MCF 10A (cell line): ENCODE measurements around the gene ZP2. TPM values are rescaled to one million over a fixed set of nuclear protein-coding genes. Genes with fewer than 3 reads are reported as not detected.

ENCODE experiments used
- BruUV-seq: library from RNA; stranded (reverse); fragments of 400-500 nt; replicated peaks from 2 replicates; lab custom pipeline; 2021; lab: Mats Ljungman, UMichigan
- CTCF ChIA-PET: fragments of 300-600 bp; sonication (Branson Sonifier 250); formaldehyde crosslinking; extraction: SDS; loops from one replicate; lab custom pipeline; 2021; ENCODE audit warnings: antibody characterized with exemption, inconsistent platforms; lab: Yijun Ruan, JAX
- POLR2A ChIA-PET: fragments of 300-600, 350-650 bp; sonication (Branson Sonifier 250); formaldehyde crosslinking; extraction: SDS; loops from one replicate; lab custom pipeline; 2020; ENCODE audit warnings: antibody characterized with exemption, inconsistent platforms; lab: Yijun Ruan, JAX
- DNase-seq: peaks from one replicate; pipeline ENCODE4 v3.0.0-alpha.2; 2018; ENCODE audit not compliant: unreplicated experiment
- H3K27ac Mint-ChIP-seq: one replicate; pipeline ENCODE4 v1.8.0; 2022; ENCODE audit warnings: mild to moderate bottlenecking, low read depth, mixed read lengths; ENCODE audit not compliant: unreplicated experiment
- H3K27me3 Mint-ChIP-seq: one replicate; pipeline ENCODE4 v1.8.0; 2022; ENCODE audit warnings: mixed read lengths; ENCODE audit not compliant: insufficient read depth, unreplicated experiment
- H3K36me3 Mint-ChIP-seq: one replicate; pipeline ENCODE4 v1.8.0; 2022; ENCODE audit warnings: mild to moderate bottlenecking, moderate library complexity, mixed read lengths; ENCODE audit not compliant: insufficient read depth, unreplicated experiment
- H3K4me1 Mint-ChIP-seq: one replicate; pipeline ENCODE4 v1.8.0; 2022; ENCODE audit warnings: mixed read lengths; ENCODE audit not compliant: insufficient read depth, unreplicated experiment
- H3K4me3 Mint-ChIP-seq: one replicate; pipeline ENCODE4 v1.8.0; 2022; ENCODE audit warnings: mild to moderate bottlenecking, moderate library complexity, mixed read lengths; ENCODE audit not compliant: unreplicated experiment
- H3K9me3 Mint-ChIP-seq: one replicate; pipeline ENCODE4 v1.8.0; 2022; ENCODE audit warnings: mixed read lengths; ENCODE audit not compliant: unreplicated experiment
- CTCF ChIP-seq: fragments of 200-600 bp; IDR thresholded peaks from one replicate; pipeline ENCODE4 v1.8.0; 2022; ENCODE audit warnings: antibody characterized with exemption, mild to moderate bottlenecking; ENCODE audit not compliant: unreplicated experiment
- intact Hi-C: fragments of 100-400 bp; cut with micrococcal nuclease; formaldehyde crosslinking; loops from 2 replicates; pipeline ENCODE4 v1.14.1; 2022
- total RNA-seq: library from RNA; stranded (reverse); gene quantifications from 2 replicates; pipeline ENCODE4 v1.2.3, GENCODE V29; 2022

Gene ZP2
- total RNA-seq, 1 experiment from 2014 or later, result not detected

DNA sequence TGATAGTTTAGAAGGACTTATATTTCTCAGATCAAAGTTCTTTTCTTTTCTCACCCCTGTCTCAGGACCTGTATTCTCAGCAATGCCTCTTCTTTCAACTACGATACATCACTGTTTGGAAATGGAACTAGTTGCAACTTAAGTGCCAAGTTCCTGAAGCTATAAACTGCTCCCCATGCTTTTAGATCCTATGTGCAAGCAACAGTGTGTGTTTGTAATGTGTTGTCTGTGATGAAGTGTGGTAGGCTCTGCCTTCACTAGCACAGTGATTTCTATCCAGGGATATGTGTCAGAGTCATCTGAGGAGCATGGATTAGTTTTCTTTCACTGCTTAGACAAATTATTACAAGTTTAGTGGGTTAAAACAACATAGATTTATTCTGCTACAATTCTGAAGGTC lies 18.4 kb downstream of the ZP2 start:
- BruUV-seq, result no TSS peak
- peaks cover 14% of the 10 kb centered on the region for H3K27me3 Mint-ChIP-seq
- POLR2A ChIA-PET, result interaction anchor here (0.6 kb wide), 1 partner anchor 289 kb away, joined by 3 read pairs; no protein-coding TSS in a partner anchor
- no peak overlapping the region for H3K27ac Mint-ChIP-seq
- no peak for DNase-seq
- H3K4me1 Mint-ChIP-seq, result no peaks in the 10 kb centered on the region
- intact Hi-C loops, result no loop called here
- TF ChIP-seq CTCF, result no peak
- H3K36me3 Mint-ChIP-seq, result no peaks in the 10 kb centered on the region
- no peak overlapping the region for H3K4me3 Mint-ChIP-seq
- H3K9me3 Mint-ChIP-seq, result no peaks in the 10 kb centered on the region
- CTCF ChIA-PET, result interaction anchor here (0.7 kb wide), 1 partner anchor 44 kb away, joined by 3 read pairs; no protein-coding TSS in a partner anchor

- H3K4me1 Mint-ChIP-seq, result no peaks in the 10 kb centered on the region
- TF ChIP-seq CTCF, result no peak
- no peaks in the 10 kb centered on the region for H3K36me3 Mint-ChIP-seq
- intact Hi-C loops, result no loop called here
- BruUV-seq, result no TSS peak
- H3K9me3 Mint-ChIP-seq, result no peaks in the 10 kb centered on the region
- no peak overlapping the region for H3K4me3 Mint-ChIP-seq
- CTCF ChIA-PET, result interaction anchor here (1.0 to 5.9 kb wide), 3 partner anchors 32 to 111 kb away, joined by 4 to 87 read pairs (median 62); partner anchors contain the start of gene LDAF1
- peaks cover 14% of the 10 kb centered on the region for H3K27me3 Mint-ChIP-seq
- no peak for DNase-seq
- POLR2A ChIA-PET, result interaction anchor here (4.6 kb wide), 1 partner anchor 111 kb away, joined by 89 read pairs; no protein-coding TSS in a partner anchor
- no peak overlapping the region for H3K27ac Mint-ChIP-seq
Measured at GRCh38 chr16:21190599-21190998, 20.8 kb downstream of the ZP2 start.

GRCh38 chr16:21190013-21190412 lies 21.4 kb downstream of the ZP2 start:
- no peaks in the 10 kb centered on the region for H3K9me3 Mint-ChIP-seq
- no peaks in the 10 kb centered on the region for H3K4me1 Mint-ChIP-seq
- no peaks in the 10 kb centered on the region for H3K36me3 Mint-ChIP-seq
- CTCF ChIA-PET, result interaction anchor here (0.7 to 5.9 kb wide), 12 partner anchors 11 to 1521 kb away, joined by 3 to 87 read pairs (median 6); partner anchors contain the start of genes CRYM and LDAF1
- no peak for DNase-seq
- H3K27me3 Mint-ChIP-seq, result peaks cover 10% of the 10 kb centered on the region
- no TSS peak for BruUV-seq
- H3K27ac Mint-ChIP-seq, result no peak overlapping the region
- no peak for TF ChIP-seq CTCF
- intact Hi-C loops, result no loop called here
- H3K4me3 Mint-ChIP-seq, result no peak overlapping the region
- POLR2A ChIA-PET, result interaction anchor here (4.6 kb wide), 1 partner anchor 112 kb away, joined by 89 read pairs; no protein-coding TSS in a partner anchor

DNA sequence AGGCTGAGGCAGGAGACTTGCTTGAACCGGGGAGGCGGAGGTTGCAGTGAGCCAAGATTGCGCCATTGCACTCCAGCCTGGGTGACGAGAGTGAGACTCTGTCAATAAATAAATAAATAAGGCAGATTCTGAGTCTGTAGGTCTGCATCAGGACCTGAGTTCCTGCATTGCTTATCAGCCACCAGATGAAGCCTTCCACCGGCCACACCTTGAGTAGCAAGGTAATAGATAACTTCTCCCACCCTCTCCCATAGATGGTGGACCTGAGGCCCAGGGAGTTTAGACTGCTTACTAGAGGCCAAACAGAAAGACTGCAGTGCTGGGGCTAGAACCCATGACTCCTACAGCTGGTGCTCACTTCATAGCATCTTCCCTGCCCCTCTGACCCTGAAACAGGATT lies 22.1 kb downstream of the ZP2 start:
- no TSS peak for BruUV-seq

More for the DNA sequence above, 22.1 kb downstream of the ZP2 start:
- no peak for TF ChIP-seq CTCF
- H3K9me3 Mint-ChIP-seq, result no peaks in the 10 kb centered on the region
- DNase-seq, result no peak
- ChIA-PET CTCF (interaction anchor here (0.6 to 5.9 kb wide), 29 partner anchors 7 to 1495 kb away, joined by 3 to 87 read pairs (median 4); partner anchors contain the start of genes CRYM and LDAF1), POLR2A (interaction anchor here (0.6 to 4.6 kb wide), 5 partner anchors 17 to 338 kb away, joined by 4 to 89 read pairs (median 4); partner anchors contain the start of gene LDAF1)
- H3K27me3 Mint-ChIP-seq, result peaks cover 3% of the 10 kb centered on the region
- no peak overlapping the region for H3K27ac Mint-ChIP-seq
- intact Hi-C loops, result loop anchor here (5.0 kb wide), 1 partner anchor 363 kb away; no protein-coding TSS in a partner anchor
- no peak overlapping the region for H3K4me3 Mint-ChIP-seq
- no peaks in the 10 kb centered on the region for H3K36me3 Mint-ChIP-seq
- H3K4me1 Mint-ChIP-seq, result no peaks in the 10 kb centered on the region
